ENCODE data around the gene LGALS1.
"Not testable (repeated sequence)": the region's sequence is repeated elsewhere in the genome, so short reads cannot be mapped to it uniquely, and the experiment has no call there.

The LGALS1 gene

DNA sequence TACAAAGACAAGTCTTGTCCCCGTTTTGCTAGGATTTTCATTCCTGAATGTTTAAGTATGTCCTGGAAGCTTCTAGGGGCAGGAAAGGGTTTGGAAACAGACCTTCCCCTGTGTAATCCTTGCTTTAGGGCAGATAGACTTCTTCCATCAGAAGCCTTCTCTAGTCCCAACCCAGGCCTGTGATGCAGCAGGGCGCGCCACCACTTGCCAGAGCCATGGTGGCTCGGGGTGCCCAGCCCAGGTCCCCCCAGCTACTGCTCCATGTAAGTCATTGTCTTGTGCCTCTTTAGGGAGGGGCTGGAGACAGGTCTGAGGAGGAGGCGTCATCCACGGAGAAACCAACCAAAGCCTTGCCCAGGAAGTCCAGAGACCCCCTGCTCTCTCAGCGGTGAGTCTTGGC, 15.0 kb downstream of the LGALS1 start:
- DNase-seq (ENCODE audit: low spot score), result no peak
- in situ Hi-C loops (cut with MboI; ENCODE audit: low pct_unique_long_range_greater_than_20kb, low sequenced_read_pairs, unreplicated experiment), result no loop called here
- TF ChIP-seq, protein P1, sequence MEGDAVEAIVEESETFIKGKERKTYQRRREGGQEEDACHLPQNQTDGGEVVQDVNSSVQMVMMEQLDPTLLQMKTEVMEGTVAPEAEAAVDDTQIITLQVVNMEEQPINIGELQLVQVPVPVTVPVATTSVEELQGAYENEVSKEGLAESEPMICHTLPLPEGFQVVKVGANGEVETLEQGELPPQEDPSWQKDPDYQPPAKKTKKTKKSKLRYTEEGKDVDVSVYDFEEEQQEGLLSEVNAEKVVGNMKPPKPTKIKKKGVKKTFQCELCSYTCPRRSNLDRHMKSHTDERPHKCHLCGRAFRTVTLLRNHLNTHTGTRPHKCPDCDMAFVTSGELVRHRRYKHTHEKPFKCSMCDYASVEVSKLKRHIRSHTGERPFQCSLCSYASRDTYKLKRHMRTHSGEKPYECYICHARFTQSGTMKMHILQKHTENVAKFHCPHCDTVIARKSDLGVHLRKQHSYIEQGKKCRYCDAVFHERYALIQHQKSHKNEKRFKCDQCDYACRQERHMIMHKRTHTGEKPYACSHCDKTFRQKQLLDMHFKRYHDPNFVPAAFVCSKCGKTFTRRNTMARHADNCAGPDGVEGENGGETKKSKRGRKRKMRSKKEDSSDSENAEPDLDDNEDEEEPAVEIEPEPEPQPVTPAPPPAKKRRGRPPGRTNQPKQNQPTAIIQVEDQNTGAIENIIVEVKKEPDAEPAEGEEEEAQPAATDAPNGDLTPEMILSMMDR (IDR thresholded peaks at IDR 0.05; ENCODE audit: extremely low read depth, insufficient read depth, missing control alignments), result no peak

DNA sequence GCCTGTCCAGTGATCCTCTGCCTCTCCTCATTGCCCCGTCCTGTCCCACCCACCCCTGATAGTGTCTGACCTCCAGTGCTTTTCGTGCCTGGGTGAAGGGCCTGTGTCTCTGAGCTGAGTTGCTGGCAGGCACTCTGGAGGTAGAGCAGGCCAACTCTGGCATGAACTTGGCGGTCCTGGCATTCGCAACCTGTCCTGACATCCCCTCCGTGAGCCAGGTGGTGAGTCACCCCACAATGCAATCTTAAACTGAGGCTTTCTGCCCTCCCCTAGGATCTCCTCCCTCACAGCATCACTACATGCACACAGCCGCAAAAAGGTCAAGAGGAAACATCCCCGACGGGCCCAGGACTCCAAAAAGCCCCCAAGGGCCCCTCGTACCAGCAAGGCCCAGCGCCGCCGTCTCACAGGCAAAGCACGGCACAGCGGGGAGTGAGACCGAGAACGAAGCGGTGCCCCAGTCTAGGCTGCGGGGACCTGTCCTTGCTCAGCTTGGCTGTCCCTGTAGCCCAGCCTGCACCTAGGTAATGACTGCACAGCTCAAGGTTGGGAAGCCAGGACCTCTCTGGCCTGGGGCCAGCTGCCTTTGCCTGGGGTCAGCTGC, 15.6 kb downstream of the LGALS1 start:
- in situ Hi-C loops (cut with MboI; ENCODE audit: low pct_unique_long_range_greater_than_20kb, low sequenced_read_pairs, unreplicated experiment), result no loop called here
- TF ChIP-seq, protein P1 (IDR thresholded peaks at IDR 0.05; ENCODE audit: extremely low read depth, insufficient read depth, missing control alignments), result no peak
- no peak for DNase-seq (ENCODE audit: low spot score)

DNA sequence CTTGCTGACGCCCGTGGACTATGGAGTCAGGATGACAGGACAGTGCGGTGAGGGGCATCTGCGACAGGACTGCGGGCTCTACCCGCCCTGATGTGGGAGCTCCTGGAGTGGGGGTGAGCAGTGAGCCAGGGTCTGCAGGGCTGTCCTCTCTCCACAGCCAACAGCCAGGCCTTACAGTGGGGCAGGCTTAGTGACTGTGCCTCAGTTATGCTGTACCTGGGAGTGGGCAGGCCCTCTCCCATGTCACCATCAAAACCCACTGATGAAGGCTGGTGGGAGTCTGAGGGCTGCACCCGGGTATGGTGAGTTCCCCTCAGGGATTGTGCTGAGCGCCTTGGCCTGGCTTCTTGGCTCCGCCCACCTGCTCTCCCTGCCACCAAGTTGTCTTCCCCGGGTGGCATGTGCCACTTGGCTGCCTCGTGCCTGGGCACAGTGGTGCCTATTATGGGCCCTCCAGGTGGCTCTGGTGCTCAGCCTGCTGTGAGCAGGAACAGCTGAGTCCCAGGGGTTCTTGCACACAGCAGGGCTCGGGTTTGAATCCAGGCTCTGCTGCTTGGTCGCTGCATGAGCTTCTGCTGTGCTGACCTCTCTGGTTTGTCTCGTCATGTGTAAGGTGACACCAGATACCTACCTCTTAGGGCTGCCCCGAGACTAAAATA, 17.3 kb downstream of the LGALS1 start:
- no peak for DNase-seq (ENCODE audit: low spot score)
- TF ChIP-seq, protein P1 (IDR thresholded peaks at IDR 0.05; ENCODE audit: extremely low read depth, insufficient read depth, missing control alignments), result no peak
- in situ Hi-C loops (cut with MboI; ENCODE audit: low pct_unique_long_range_greater_than_20kb, low sequenced_read_pairs, unreplicated experiment), result no loop called here

DNA sequence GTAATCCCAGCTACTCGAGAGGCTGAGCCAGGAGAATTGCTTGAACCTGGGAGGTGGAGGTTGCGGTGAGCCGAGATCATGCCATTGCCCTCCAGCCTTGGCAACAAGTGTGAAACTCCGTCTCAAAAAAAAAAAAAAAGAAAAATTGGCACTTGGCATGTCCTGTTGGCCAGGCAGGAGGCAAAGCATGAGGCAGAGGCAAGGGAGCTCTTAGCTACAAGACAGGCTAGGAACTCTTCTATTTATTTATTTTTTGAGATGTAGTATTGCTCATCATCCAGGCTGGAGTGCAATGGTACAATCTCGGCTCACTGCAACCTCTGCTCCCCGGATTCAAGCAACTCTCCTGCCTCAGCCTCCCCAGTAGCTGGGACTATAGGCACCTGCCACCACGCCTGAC, 18.7 kb downstream of the LGALS1 start:
- DNase-seq (ENCODE audit: low spot score); in situ Hi-C loops (cut with MboI; ENCODE audit: low pct_unique_long_range_greater_than_20kb, low sequenced_read_pairs, unreplicated experiment): not testable (repeated sequence)

DNA sequence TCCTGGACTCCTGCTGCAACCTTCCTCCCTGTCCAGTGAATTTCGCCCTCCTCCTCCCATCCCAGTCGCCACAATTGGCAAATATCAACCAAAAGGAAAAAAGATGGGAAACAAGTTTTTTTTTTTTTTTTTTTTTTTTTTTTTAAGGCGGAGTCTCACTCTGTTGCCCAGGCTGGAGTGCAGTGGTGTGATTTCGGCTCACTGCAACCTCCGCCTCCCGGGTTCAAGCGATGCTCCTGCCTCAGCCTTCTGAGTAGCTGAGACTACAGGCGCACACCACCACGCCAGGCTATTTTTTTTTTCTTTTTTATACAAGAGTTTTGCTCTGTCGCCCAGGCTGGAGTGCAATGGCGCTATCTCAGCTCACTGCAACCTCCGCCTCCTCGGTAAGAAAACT, 20.8 kb downstream of the LGALS1 start:
- in situ Hi-C loops (cut with MboI; ENCODE audit: low pct_unique_long_range_greater_than_20kb, low sequenced_read_pairs, unreplicated experiment); DNase-seq (ENCODE audit: low spot score): not testable (repeated sequence)

DNA sequence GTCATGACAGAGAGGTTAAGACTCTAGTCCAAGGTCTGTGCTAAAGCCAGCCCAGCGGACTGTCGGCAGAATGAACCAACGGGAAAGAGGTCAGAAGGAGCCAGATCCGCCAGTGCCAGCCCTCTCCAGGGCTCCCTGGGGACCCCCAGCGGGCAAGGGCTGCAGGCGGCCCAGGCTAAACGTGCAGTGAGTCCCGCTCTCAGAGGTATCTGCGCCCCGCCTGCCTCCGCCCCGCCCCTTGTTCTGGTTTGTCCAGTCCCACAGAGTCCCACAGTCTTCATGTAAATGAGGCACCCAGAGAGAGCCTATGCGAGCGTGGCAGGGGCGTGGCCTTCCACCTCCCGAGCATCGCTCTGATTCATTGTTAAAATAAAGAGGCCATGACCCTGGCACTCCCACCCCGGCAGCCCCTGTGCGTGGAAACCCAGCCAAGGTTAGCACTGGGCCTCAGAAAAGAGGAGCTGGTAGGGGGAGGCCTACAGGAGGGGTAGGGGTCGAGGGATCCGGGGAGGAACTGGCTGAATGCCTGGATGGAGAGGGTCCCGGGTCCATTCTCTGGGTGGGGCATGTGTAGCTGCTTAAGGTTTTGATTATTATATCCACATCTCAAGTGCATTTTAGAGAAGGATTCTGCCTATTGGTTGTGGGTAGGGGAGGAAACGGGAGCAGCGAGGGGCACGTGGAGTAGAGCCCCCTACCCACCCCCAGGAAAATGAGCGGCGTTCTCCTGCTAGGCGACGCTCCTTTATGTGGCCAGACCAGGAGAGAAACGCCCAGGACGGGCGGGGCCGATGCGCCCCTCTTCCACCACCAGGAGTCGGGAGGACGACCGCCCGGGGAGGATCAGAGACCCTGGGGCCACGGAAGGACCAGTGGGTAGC, 21.5 kb downstream of the LGALS1 start, which contains the start of gene TRIOBP:
Gene TRIOBP, plus strand, starts transcription at position 392 of the 881 bp plus-strand sequence. CDS start 4,318 bp downstream, outside the sequence.
- TF ChIP-seq, protein P1 (IDR thresholded peaks at IDR 0.05; ENCODE audit: extremely low read depth, insufficient read depth, missing control alignments), result peak; percentile 50
- in situ Hi-C loops (cut with MboI; ENCODE audit: low pct_unique_long_range_greater_than_20kb, low sequenced_read_pairs, unreplicated experiment), result no loop called here
- DNase-seq (ENCODE audit: low spot score), result peak; percentile 81

DNA sequence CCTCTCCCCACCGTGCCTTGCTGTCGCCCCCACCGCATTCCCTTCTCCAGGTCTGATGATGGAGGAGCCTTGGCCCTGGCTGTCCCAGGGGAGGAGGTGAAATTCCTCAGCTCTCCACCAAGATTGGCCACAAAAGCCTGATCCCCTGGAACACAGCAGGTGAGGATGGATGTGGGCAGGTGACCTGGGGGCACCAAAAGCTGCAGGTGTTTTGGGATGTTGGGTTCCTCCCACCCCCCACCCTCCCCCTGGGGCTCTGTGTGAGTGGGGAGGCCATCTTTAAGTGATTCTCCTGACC, 22.1 kb downstream of the LGALS1 start:
- DNase-seq (ENCODE audit: low spot score), result no peak
- TF ChIP-seq, protein P1 (IDR thresholded peaks at IDR 0.05; ENCODE audit: extremely low read depth, insufficient read depth, missing control alignments), result no peak
- in situ Hi-C loops (cut with MboI; ENCODE audit: low pct_unique_long_range_greater_than_20kb, low sequenced_read_pairs, unreplicated experiment), result no loop called here
